WTC11 (cell line): Measurements from ENCODE around the gene TMEM35A.

Source experiments
- ATF3 ChIP-seq: sonication (generic); formaldehyde crosslinking; conservative IDR thresholded peaks from 2 replicates; pipeline ENCODE4 v1.8.1; 2022; ENCODE audit warnings: mild to moderate bottlenecking, missing genetic modification reagents
- ETV6 ChIP-seq: sonication (generic); formaldehyde crosslinking; IDR thresholded peaks from 2 replicates; pipeline ENCODE4 v1.8.1; 2022; ENCODE audit warnings: mild to moderate bottlenecking, missing genetic modification reagents
- KAT7 ChIP-seq: sonication (generic); formaldehyde crosslinking; IDR thresholded peaks from 2 replicates; pipeline ENCODE4 v1.8.1; 2023; ENCODE audit warnings: missing genetic modification reagents, mild to moderate bottlenecking, borderline replicate concordance
- MAX ChIP-seq: sonication (generic); formaldehyde crosslinking; IDR thresholded peaks from 2 replicates; pipeline ENCODE4 v1.8.0; 2022; ENCODE audit warnings: mild to moderate bottlenecking, missing genetic modification reagents
- MXD4 ChIP-seq: fragments of 250-450 bp; sonication (Bioruptor Pico); IDR thresholded peaks from 2 replicates; pipeline ENCODE4 v1.8.0; 2021; ENCODE audit warnings: mild to moderate bottlenecking, moderate library complexity, borderline replicate concordance
- NFE2L1 ChIP-seq: sonication (generic); formaldehyde crosslinking; IDR thresholded peaks from 2 replicates; pipeline ENCODE4 v1.8.1; 2023; ENCODE audit warnings: missing genetic modification reagents
- NFYB ChIP-seq: sonication (generic); formaldehyde crosslinking; conservative IDR thresholded peaks from 2 replicates; pipeline ENCODE4 v1.8.0; 2022; ENCODE audit warnings: low read depth, missing genetic modification reagents
- NR2C2 ChIP-seq: sonication (generic); formaldehyde crosslinking; IDR thresholded peaks from 2 replicates; pipeline ENCODE4 v1.8.0; 2022; ENCODE audit warnings: mild to moderate bottlenecking, missing genetic modification reagents
- TEAD4 ChIP-seq: sonication (generic); formaldehyde crosslinking; IDR thresholded peaks from 2 replicates; pipeline ENCODE4 v1.8.0; 2022; ENCODE audit warnings: mild to moderate bottlenecking, missing genetic modification reagents
- TF ChIP-seq, protein P1 (sequence below): sonication (generic); formaldehyde crosslinking; IDR thresholded peaks from 2 replicates; pipeline ENCODE4 v1.8.1; 2023; ENCODE audit warnings: mild to moderate bottlenecking, missing genetic modification reagents, moderate library complexity
- TF ChIP-seq, protein P2 (sequence below): fragments of 200-600 bp; IDR thresholded peaks from 2 replicates; pipeline ENCODE4 v1.8.0; 2022; ENCODE audit warnings: antibody characterized with exemption

DNA sequence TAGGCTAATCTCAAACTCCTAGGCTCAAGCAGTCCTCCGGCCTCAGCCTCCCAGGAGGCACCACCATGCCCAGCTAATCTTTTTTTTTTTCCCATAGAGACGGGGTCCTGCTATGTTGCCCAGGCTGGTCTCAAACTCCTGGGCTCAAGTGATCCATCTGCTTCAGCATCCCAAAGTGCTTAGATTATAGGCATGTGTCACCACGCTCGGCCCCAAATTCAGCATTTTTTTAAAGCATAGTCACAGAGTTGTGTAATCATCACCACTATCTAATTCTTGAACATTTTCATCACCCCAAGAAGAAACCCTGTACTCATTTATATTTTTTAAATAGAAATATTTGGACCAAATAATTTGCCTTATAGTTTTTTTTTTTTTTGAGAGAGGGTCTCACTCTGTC lies 29.6 kb downstream of the TMEM35A start:
- TF ChIP-seq ETV6 (CRISPR knock-in tag) (no peak), ATF3 (CRISPR knock-in tag) (no peak), NFYB (CRISPR knock-in tag) (no peak), KAT7 (CRISPR knock-in tag) (no peak), NR2C2 (CRISPR knock-in tag) (no peak), MXD4 (no peak), NFE2L1 (CRISPR knock-in tag) (no peak), MAX (CRISPR knock-in tag) (no peak), TEAD4 (CRISPR knock-in tag) (no peak)
- TF ChIP-seq, protein P1, sequence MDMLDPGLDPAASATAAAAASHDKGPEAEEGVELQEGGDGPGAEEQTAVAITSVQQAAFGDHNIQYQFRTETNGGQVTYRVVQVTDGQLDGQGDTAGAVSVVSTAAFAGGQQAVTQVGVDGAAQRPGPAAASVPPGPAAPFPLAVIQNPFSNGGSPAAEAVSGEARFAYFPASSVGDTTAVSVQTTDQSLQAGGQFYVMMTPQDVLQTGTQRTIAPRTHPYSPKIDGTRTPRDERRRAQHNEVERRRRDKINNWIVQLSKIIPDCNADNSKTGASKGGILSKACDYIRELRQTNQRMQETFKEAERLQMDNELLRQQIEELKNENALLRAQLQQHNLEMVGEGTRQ (CRISPR knock-in tag), result no peak
- TF ChIP-seq, protein P2, sequence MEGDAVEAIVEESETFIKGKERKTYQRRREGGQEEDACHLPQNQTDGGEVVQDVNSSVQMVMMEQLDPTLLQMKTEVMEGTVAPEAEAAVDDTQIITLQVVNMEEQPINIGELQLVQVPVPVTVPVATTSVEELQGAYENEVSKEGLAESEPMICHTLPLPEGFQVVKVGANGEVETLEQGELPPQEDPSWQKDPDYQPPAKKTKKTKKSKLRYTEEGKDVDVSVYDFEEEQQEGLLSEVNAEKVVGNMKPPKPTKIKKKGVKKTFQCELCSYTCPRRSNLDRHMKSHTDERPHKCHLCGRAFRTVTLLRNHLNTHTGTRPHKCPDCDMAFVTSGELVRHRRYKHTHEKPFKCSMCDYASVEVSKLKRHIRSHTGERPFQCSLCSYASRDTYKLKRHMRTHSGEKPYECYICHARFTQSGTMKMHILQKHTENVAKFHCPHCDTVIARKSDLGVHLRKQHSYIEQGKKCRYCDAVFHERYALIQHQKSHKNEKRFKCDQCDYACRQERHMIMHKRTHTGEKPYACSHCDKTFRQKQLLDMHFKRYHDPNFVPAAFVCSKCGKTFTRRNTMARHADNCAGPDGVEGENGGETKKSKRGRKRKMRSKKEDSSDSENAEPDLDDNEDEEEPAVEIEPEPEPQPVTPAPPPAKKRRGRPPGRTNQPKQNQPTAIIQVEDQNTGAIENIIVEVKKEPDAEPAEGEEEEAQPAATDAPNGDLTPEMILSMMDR, result no peak
